ENCODE results near the gene AK2.
"Not testable (repeated sequence)": the region's sequence is repeated elsewhere in the genome, so short reads cannot be mapped to it uniquely, and the experiment has no call there.

Gene AK2

DNA sequence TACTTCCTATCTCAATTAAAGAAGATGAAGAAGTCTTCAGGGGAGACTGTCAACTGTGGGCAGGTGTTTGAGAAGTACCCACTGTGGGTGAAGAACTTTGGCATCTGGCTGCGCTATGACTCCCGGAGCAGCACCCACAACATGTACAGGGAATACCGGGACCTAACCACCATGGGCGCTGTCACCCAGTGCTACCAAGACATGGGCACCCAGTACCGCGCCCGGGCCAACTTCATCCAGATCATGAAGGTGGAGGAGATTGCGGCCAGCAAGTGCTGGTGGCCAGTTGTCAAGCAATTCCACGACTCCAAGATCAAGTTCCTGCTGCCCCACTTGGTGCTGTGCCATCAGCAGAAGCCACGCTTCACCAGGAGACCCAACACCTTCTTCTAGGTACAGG lies 56.6 kb downstream of the AK2 start:
- no peak for FAIRE-seq
- TF ChIP-seq POLR2A (IDR thresholded peaks at IDR 0.05; ENCODE audit: low read depth, low read length) = no peak
- no peak for TF ChIP-seq POLR2AphosphoS5 (IDR thresholded peaks at IDR 0.05; ENCODE audit: low read depth, low read length)
- no peak for TF ChIP-seq TAF1 (IDR thresholded peaks at IDR 0.05; ENCODE audit: borderline replicate concordance, low read depth, low read length)
- DNase-seq (ENCODE audit: insufficient read length) = no peak

DNA sequence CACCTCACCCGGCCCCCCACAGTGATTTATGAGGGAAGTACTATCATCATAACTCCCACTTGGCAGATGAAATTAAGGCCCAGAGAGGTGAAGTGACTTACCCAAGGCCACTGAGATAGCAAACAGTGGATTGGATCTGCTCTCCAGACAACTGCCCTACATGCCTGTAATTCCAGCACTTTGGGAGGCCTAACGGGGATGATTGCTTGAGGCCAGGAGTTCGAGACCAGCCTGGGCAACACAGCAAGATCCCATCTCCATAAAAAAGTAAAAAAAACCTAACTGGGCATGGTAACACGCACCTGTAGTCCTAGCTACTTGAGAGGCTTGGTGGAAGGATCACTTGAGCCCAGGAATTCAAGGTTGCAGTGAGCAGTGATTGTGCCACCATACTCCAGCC lies 57.8 kb downstream of the AK2 start:
- no peak for DNase-seq (ENCODE audit: insufficient read length)
- no peak for FAIRE-seq
- TF ChIP-seq TAF1 (IDR thresholded peaks at IDR 0.05; ENCODE audit: borderline replicate concordance, low read depth, low read length) = no peak
- no peak for TF ChIP-seq POLR2A (IDR thresholded peaks at IDR 0.05; ENCODE audit: low read depth, low read length)
- no peak for TF ChIP-seq POLR2AphosphoS5 (IDR thresholded peaks at IDR 0.05; ENCODE audit: low read depth, low read length)

DNA sequence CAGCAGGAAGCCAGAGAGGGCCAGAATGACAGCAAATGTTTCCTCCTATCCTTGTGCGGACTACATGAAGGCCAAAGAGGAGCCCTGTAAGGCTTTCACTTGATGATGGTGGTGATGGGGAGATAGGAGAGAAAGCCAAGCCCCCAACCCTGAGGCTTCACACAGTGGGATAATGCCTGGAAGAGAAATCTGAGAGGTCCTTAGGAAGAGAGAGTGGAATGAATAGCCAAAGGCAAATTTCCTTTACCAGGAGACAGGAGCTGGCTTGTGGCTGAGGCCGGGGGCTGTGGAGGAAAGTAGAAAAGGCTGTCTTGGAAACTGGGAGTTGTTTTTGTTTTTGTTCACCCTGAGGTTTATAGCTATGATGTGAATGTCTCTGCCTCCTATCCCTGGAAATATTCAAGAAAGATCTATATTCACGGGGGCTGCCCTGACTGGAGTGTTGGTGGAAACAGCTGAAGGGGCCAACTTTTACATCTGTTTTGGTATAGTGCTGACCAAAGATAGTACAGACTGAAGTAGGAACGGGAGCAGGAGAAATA lies 59.1 kb downstream of the AK2 start:
- DNase-seq (ENCODE audit: insufficient read length) (no peak), FAIRE-seq (no peak)
- TF ChIP-seq POLR2AphosphoS5 (IDR thresholded peaks at IDR 0.05; ENCODE audit: low read depth, low read length) = no peak
- no peak for TF ChIP-seq POLR2A (IDR thresholded peaks at IDR 0.05; ENCODE audit: low read depth, low read length)

DNA sequence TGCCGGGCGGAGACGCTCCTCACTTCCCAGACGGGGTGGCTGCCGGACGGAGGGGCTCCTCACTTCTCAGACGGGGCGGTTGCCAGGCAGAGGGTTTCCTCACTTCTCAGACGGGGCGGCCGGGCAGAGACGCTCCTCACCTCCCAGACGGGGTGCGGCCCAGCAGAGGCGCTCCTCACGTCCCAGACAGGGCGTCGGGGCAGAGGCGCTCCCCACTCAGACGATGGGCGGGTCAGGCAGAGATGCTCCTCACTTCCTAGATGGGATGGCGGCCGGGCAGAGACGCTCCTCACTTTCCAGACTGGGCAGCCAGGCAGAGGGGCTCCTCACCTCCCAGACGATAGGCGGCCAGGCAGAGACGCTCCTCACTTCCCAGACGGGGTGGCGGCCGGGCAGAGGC lies 61.6 kb downstream of the AK2 start:
- DNase-seq (ENCODE audit: insufficient read length); FAIRE-seq: not testable (repeated sequence)

DNA sequence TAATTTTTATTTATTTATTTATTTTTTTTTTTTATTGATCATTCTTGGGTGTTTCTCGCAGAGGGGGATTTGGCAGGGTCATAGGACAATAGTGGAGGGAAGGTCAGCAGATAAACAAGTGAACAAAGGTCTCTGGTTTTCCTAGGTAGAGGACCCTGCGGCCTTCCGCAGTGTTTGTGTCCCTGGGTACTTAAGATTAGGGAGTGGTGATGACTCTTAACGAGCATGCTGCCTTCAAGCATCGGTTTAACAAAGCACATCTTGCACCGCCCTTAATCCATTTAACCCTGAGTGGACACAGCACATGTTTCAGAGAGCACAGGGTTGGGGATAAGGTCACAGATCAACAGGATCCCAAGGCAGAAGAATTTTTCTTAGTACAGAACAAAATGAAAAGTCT lies 63.2 kb downstream of the AK2 start:
- not testable (repeated sequence) for DNase-seq (ENCODE audit: insufficient read length); FAIRE-seq

DNA sequence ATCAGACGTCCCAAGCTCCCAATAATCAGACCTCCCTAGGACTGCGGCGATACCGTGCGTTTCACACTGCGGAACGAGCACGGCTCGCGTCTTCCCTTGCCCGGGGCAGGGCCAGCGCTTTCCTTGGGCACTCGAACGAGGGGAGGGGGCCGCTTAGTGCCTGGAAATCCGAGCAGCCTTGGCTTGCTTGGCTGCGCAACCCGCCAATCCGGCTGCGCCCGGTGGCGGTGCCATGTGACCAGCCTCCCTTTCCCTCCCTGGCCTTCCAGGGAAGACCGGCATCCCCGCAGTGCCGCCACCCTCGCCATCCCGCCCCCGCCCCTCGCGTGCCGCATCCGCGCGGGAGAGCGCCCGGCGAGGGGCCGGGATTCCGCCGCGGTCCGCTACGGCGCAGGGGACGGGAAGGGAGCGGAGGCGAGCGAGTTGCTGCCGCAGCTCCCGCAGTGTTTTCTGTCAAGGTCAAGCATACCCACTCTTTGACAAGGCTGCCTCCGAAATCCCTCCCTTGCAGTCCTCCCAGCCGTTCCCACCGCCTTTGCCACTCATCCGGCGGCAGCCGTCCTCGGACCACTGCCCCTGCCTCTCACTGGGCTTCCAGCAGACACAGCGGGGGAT lies 63.8 kb downstream of the AK2 start:
- FAIRE-seq (no peak), DNase-seq (ENCODE audit: insufficient read length) (no peak)
- TF ChIP-seq POLR2A (IDR thresholded peaks at IDR 0.05; ENCODE audit: low read depth, low read length) (no peak), TAF1 (IDR thresholded peaks at IDR 0.05; ENCODE audit: borderline replicate concordance, low read depth, low read length) (no peak), POLR2AphosphoS5 (IDR thresholded peaks at IDR 0.05; ENCODE audit: low read depth, low read length) (no peak)

DNA sequence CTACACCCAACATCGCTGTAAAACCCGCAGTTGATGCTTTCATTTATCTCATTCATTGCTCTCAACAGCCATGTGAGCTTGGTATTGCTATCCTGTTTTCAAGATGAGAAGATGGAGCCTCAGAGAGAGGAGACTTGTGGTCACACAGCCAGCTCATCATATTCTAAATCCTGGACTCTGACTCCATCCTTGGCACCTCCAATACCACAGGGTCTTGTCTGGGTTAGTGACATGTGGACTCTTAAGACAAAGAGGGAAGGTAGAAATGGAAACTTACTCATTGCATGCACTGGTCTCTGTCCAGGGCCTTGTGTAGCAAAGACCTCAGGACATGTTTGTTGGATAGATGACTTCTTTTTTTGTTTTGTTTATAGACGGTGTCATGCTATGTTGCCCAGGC lies 65.1 kb downstream of the AK2 start:
- TF ChIP-seq POLR2AphosphoS5 (IDR thresholded peaks at IDR 0.05; ENCODE audit: low read depth, low read length) (no peak), TAF1 (IDR thresholded peaks at IDR 0.05; ENCODE audit: borderline replicate concordance, low read depth, low read length) (no peak), POLR2A (IDR thresholded peaks at IDR 0.05; ENCODE audit: low read depth, low read length) (no peak)
- FAIRE-seq (no peak), DNase-seq (ENCODE audit: insufficient read length) (no peak)

DNA sequence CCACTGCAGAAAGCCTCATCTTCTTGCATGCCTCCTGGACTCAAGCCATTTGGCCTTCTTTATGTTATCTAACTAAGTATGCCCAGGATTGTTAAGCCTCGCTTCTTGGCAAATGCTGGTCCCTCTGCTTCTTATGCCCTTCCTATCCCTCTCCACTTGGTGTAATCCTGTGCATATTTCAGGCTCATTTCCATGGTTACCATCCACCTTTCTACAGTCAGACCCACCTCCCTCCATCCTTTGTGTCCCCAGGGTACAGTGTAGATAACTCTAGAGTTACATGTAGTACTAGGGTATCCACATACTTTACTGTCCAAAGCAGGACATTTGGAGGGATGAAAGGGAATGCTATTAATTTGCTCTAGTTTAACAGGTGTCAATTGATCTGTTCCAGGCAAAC lies 65.5 kb downstream of the AK2 start:
- no peak for DNase-seq (ENCODE audit: insufficient read length)
- no peak for FAIRE-seq
- no peak for TF ChIP-seq POLR2A (IDR thresholded peaks at IDR 0.05; ENCODE audit: low read depth, low read length)
- TF ChIP-seq POLR2AphosphoS5 (IDR thresholded peaks at IDR 0.05; ENCODE audit: low read depth, low read length) = no peak
- no peak for TF ChIP-seq TAF1 (IDR thresholded peaks at IDR 0.05; ENCODE audit: borderline replicate concordance, low read depth, low read length)

DNA sequence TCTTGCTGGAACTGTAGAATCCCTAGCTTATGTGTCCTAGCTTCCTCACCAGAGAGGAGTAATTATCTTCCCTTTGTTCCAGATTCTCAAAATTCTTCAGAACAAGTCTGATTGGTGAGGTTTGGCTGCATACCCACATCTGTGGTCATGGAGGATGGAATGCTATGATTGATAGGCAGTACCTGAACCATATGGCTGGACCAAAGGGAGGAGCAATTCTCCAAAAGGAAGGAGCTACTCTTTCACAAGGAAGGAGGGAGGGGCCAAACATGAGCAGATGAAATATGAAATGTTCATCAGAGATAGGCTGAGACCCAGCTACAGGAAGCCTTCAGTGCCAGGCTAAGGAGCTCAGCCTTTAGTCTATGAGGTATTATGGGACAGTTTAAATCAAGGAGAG lies 67.1 kb downstream of the AK2 start:
- TF ChIP-seq POLR2AphosphoS5 (IDR thresholded peaks at IDR 0.05; ENCODE audit: low read depth, low read length) (no peak), TAF1 (IDR thresholded peaks at IDR 0.05; ENCODE audit: borderline replicate concordance, low read depth, low read length) (no peak), POLR2A (IDR thresholded peaks at IDR 0.05; ENCODE audit: low read depth, low read length) (no peak)
- DNase-seq (ENCODE audit: insufficient read length) (no peak), FAIRE-seq (no peak)

DNA sequence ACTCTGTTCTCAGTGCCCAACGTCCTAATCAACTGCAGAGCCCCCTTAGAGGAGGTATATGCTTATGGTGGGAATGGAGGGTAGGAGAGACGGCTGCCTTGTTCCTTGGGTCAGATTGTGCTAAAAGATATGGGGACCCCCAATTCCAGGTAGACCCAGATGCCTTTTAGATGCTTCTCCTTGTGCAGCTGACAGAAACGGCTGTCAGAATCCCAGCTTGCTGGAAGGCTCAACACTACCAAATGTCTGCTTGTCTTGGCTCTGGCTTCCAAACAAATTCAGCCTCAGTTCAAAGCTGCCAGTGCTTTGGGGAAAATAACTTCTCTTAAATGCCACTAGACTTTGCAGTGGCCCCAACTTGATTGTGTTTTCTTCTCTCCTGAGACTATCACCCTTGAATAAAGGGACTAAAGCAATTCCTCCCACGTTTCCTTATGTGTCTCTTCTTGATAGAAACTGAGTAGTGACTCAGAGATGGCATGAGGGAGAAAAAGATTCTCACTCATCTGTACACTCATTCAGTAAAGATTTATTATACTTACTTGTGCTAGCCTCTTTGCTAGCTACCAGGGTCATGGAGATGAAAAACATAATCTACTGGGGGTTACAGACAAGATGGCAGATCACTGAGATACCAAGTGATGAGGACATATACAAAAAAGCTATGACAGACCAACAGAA lies 68.7 kb downstream of the AK2 start:
- TF ChIP-seq POLR2AphosphoS5 (IDR thresholded peaks at IDR 0.05; ENCODE audit: low read depth, low read length) = no peak
- FAIRE-seq = no peak
- no peak for DNase-seq (ENCODE audit: insufficient read length)

DNA sequence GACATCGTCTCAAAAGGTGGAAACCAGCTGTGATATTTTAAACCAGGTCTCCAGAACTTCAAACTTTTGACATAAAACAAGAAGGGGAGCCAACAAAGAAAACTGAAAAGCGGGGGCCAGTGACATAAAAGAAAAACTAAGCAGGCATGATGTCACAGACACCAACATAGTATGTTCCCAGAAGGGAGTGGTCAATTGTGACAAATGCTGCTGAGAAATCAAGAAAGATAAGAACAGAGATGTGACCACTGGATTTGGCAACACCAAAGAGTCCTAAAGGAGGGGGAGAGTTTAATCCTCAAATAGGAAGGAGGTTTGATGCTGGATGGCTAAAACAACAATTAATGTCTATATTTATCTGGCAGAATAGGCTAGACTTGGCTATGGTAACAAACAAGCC lies 69.8 kb downstream of the AK2 start:
- no peak for TF ChIP-seq TAF1 (IDR thresholded peaks at IDR 0.05; ENCODE audit: borderline replicate concordance, low read depth, low read length)
- TF ChIP-seq POLR2AphosphoS5 (IDR thresholded peaks at IDR 0.05; ENCODE audit: low read depth, low read length) = no peak
- TF ChIP-seq POLR2A (IDR thresholded peaks at IDR 0.05; ENCODE audit: low read depth, low read length) = no peak

DNA sequence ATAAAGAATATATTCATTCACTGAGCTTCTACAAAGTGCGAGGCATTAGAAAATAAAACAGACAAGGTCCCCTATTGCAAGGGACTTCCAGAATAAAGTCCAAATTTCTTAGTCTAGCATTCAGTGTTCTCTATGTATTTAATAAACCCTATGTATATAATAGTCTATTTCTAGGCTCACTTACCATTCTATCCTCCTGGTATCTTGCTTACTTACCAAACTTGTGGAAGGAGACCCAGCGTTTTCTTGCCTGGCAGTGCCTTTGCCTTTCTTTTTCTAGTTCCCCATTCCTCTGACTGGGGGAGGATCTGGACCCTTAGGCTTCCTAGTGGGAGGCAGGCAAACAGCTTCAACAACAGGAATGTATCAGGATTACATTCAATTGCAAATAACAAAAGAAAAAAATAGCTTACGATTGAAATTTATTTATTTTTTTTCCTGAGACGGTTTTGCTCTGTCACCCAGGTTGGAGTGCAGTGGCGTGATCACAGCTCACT lies 71.4 kb downstream of the AK2 start:
- TF ChIP-seq POLR2AphosphoS5 (IDR thresholded peaks at IDR 0.05; ENCODE audit: low read depth, low read length) (no peak), POLR2A (IDR thresholded peaks at IDR 0.05; ENCODE audit: low read depth, low read length) (no peak), TAF1 (IDR thresholded peaks at IDR 0.05; ENCODE audit: borderline replicate concordance, low read depth, low read length) (no peak)
- FAIRE-seq = no peak
- DNase-seq (ENCODE audit: insufficient read length) = no peak

More for the DNA sequence above, 69.8 kb downstream of the AK2 start:
- FAIRE-seq (no peak), DNase-seq (ENCODE audit: insufficient read length) (no peak)
